ENCODE results near the gene TASOR2.

DNA sequence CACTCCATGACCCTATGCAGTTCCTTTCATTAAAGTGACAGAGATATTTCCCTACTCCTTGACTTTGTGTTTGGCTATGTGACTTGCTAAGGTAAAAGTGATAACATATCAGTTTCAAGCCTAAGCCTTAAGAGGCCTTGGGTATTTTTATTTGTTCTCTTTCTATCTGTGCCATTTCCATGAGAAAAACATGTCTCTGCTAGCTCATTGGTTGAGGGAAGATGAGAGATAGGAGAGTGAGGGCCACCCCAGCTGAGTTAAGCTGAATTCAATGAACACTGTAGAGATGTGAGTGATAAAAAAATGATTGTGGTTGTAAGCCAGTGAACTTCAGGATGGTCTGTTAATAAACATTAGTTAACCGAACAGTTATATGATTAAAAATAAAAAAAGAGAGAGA, 13.4 kb downstream of the TASOR2 start:
- TF ChIP-seq POLR2A (IDR thresholded peaks at IDR 0.05; ENCODE audit: low read length) (no peak), GATA1 (IDR thresholded peaks at IDR 0.05; ENCODE audit: low read depth, low read length) (no peak)

All from erythroblast (primary cell).